Astrocyte (in vitro differentiated cells and primary cell): ENCODE data around the gene SURF1.

Experiments used
- EZH2 ChIP-seq: IDR thresholded peaks from 2 replicates; pipeline ENCODE4 v1.6.1; 2012; ENCODE audit warnings: mild to moderate bottlenecking, low read length, inconsistent platforms; ENCODE audit not compliant: insufficient read depth
- TF ChIP-seq, protein P1 (sequence below): IDR thresholded peaks from 2 replicates; pipeline ENCODE4 v1.5.1; 2011; ENCODE audit warnings: low read depth, mild to moderate bottlenecking, inconsistent platforms, low read length, moderate library complexity; ENCODE audit not compliant: insufficient read depth

DNA sequence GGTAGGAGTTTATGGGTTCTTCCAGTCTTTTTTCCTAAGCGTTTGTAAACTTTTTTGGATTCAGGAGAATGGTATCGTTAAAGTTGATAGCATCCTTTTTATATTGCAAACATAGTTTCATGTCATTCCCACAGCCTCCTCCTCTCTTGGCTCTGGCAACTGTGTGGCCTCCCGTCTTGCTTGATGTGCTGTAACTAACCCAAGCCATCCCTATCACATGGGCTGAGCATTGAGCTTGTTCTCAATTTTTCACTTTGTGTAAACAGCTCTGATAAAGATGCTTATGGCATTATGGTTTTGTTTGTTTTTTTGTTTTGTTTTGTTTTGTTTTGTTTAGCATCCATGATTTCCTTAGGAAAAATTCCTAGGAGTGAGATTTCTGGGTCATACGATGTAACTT lies 24.4 kb upstream of the SURF1 start:
- TF ChIP-seq, protein P1, sequence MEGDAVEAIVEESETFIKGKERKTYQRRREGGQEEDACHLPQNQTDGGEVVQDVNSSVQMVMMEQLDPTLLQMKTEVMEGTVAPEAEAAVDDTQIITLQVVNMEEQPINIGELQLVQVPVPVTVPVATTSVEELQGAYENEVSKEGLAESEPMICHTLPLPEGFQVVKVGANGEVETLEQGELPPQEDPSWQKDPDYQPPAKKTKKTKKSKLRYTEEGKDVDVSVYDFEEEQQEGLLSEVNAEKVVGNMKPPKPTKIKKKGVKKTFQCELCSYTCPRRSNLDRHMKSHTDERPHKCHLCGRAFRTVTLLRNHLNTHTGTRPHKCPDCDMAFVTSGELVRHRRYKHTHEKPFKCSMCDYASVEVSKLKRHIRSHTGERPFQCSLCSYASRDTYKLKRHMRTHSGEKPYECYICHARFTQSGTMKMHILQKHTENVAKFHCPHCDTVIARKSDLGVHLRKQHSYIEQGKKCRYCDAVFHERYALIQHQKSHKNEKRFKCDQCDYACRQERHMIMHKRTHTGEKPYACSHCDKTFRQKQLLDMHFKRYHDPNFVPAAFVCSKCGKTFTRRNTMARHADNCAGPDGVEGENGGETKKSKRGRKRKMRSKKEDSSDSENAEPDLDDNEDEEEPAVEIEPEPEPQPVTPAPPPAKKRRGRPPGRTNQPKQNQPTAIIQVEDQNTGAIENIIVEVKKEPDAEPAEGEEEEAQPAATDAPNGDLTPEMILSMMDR: no peak
- no peak for TF ChIP-seq EZH2
